Keratinocyte (primary cell): ENCODE measurements around the gene ZNF282. TPM values are rescaled to one million over a fixed set of nuclear protein-coding genes. Genes with fewer than 3 reads are reported as not detected.

Source experiments
- DNase-seq: peaks from one replicate; pipeline ENCODE4 v3.0.0-alpha.2; 2011; ENCODE audit warnings: low read depth, missing footprints, low spot score
- FAIRE-seq: peaks from 2 replicates; lab custom pipeline; 2011; peaks lifted over from hg19 to GRCh38; lab: Jason Lieb, UNC
- H2AFZ ChIP-seq: 2 replicates; pipeline ENCODE4 v1.6.0; 2012; ENCODE audit warnings: low read length, control low read depth, inconsistent platforms; ENCODE audit not compliant: control insufficient read depth
- H3K27ac ChIP-seq: 2 replicates; pipeline ENCODE4 v1.5.1; 2011; ENCODE audit warnings: low read length; ENCODE audit not compliant: control insufficient read depth, insufficient read depth
- H3K27me3 ChIP-seq: 3 replicates; pipeline ENCODE4 v1.6.0; 2011; ENCODE audit warnings: low read length; ENCODE audit not compliant: control insufficient read depth, insufficient read depth; ENCODE audit errors: extremely low read depth
- H3K36me3 ChIP-seq, 2 experiments: 2 replicates in 1 of 2; 3 replicates in 1 of 2; pipeline ENCODE4 v1.5.1; 2011; ENCODE audit warnings: low read length in 2 of 2, mild to moderate bottlenecking in 1 of 2; ENCODE audit not compliant: control insufficient read depth in 2 of 2, insufficient read depth in 2 of 2; ENCODE audit errors: extremely low read depth in 1 of 2
- H3K4me1 ChIP-seq: 3 replicates; pipeline ENCODE4 v1.5.1; 2011; ENCODE audit warnings: low read length; ENCODE audit not compliant: control insufficient read depth, insufficient read depth; ENCODE audit errors: extremely low read depth
- H3K4me2 ChIP-seq: 3 replicates; pipeline ENCODE4 v1.6.0; 2011; ENCODE audit warnings: low read depth, low read length; ENCODE audit not compliant: control insufficient read depth, insufficient read depth; ENCODE audit errors: extremely low read depth
- H3K4me3 ChIP-seq, 3 experiments: fragments of 200-600 bp in 1 of 3; sonication (generic) in 1 of 3; 2 replicates in 2 of 3; 3 replicates in 1 of 3; pipeline ENCODE4 v1.5.1; 2011 to 2016; ENCODE audit warnings: low read length in 3 of 3, mild to moderate bottlenecking in 3 of 3, control low read depth in 2 of 3, inconsistent platforms in 1 of 3, low read depth in 1 of 3, mixed read lengths in 1 of 3, mixed run types in 1 of 3, moderate library complexity in 1 of 3; ENCODE audit not compliant: control insufficient read depth in 2 of 3, insufficient read depth in 2 of 3; ENCODE audit errors: extremely low read depth in 1 of 3
- H3K79me2 ChIP-seq: 2 replicates; pipeline ENCODE4 v1.6.0; 2012; ENCODE audit warnings: low read length; ENCODE audit not compliant: control insufficient read depth, insufficient read depth
- H3K9ac ChIP-seq: 3 replicates; pipeline ENCODE4 v1.6.0; 2011; ENCODE audit warnings: low read length; ENCODE audit not compliant: control insufficient read depth, insufficient read depth; ENCODE audit errors: extremely low read depth
- H3K9me1 ChIP-seq: 3 replicates; pipeline ENCODE4 v1.6.0; 2011; ENCODE audit warnings: low read length; ENCODE audit not compliant: control insufficient read depth, insufficient read depth; ENCODE audit errors: extremely low read depth
- H3K9me3 ChIP-seq: 2 replicates; pipeline ENCODE4 v1.5.1; 2012; ENCODE audit warnings: low read depth, low read length; ENCODE audit not compliant: control insufficient read depth
- H4K20me1 ChIP-seq: 3 replicates; pipeline ENCODE4 v1.6.0; 2011; ENCODE audit warnings: low read length; ENCODE audit not compliant: control insufficient read depth, insufficient read depth; ENCODE audit errors: extremely low read depth
- CTCF ChIP-seq, 3 experiments: IDR thresholded peaks in 1 of 3; conservative IDR thresholded peaks in 1 of 3; optimal IDR thresholded peaks in 1 of 3; 2 replicates in 2 of 3; 3 replicates in 1 of 3; pipeline versions ENCODE3 to v1.5.1; 2011; ENCODE audit warnings: low read length in 3 of 3, mild to moderate bottlenecking in 3 of 3, moderate library complexity in 2 of 3, control low read depth in 1 of 3, inconsistent platforms in 1 of 3; ENCODE audit not compliant: insufficient read depth in 2 of 3; ENCODE audit errors: extremely low read depth in 1 of 3
- EZH2 ChIP-seq: IDR thresholded peaks from one replicate; pipeline ENCODE4 v1.6.1; 2012; ENCODE audit warnings: inconsistent platforms, mild to moderate bottlenecking, low read length, moderate library complexity
- dilution Hi-C: fragments of 300-500 bp; cut with MboI; formaldehyde crosslinking; loops from one replicate; pipeline ENCODE4 v1.7.0; 2020; ENCODE audit warnings: low sequenced_read_pairs; ENCODE audit not compliant: extremely low pct_ligation_motif_present
- polyA plus RNA-seq, 5 experiments: library from polyadenylated mRNA; depleted of rRNA in 3 of 5; stranded (reverse) in 3 of 5; stranded (forward) in 1 of 5; unstranded in 1 of 5; fragments of >200 nt; gene quantifications; 1 replicate in 1 of 5; 2 replicates in 3 of 5; 3 replicates in 1 of 5; pipeline versions ENCODE4 v1.2.1 to v1.2.3, GENCODE V29; 2011 to 2012; ENCODE audit warnings: missing spikeins in 2 of 5, low read depth in 1 of 5, low replicate concordance in 1 of 5

The ZNF282 gene
- polyA plus RNA-seq, 1 donor (not counting 4 experiments of a cell fraction or from before 2014, with no cell fraction given), result 13.1 TPM

- H3K27ac ChIP-seq, result no peak overlapping the region
- no peak overlapping the region for H2AFZ ChIP-seq
- TF ChIP-seq EZH2, result no peak
- no peak for TF ChIP-seq CTCF (optimal IDR thresholded peaks at IDR 0.05 in 1 of 3, IDR thresholded peaks at IDR 0.05 in 1 of 3, conservative IDR thresholded peaks at IDR 0.05 in 1 of 3; ENCODE audit: extremely low read depth in 1 of 3, insufficient read depth in 2 of 3, low read length in 3 of 3)
- no peak for DNase-seq
- peaks cover 9% of the 10 kb centered on the region for H3K79me2 ChIP-seq
- H3K4me1 ChIP-seq, result peaks cover 7% of the 10 kb centered on the region
- FAIRE-seq, result no peak
- no peaks in the 10 kb centered on the region for H3K9me1 ChIP-seq
- peaks cover 16 to 30% of the 10 kb centered on the region in 2 experiments for H3K36me3 ChIP-seq
- H4K20me1 ChIP-seq, result no peaks in the 10 kb centered on the region
- no peak overlapping the region for H3K9ac ChIP-seq
- H3K27me3 ChIP-seq, result no peaks in the 10 kb centered on the region
- no peaks in the 10 kb centered on the region for H3K9me3 ChIP-seq
- dilution Hi-C loops, result no loop called here
- H3K4me2 ChIP-seq, result no peak overlapping the region
- no peak overlapping the region for H3K4me3 ChIP-seq
Observed at GRCh38 chr7:149252378-149252777, 57.0 kb downstream of the ZNF282 start.

- Histone ChIP-seq H3K27me3 (no peaks in the 10 kb centered on the region), H2AFZ (no peak overlapping the region)
Observed at GRCh38 chr7:149253665-149254064, 58.3 kb downstream of the ZNF282 start.

More at GRCh38 chr7:149253665-149254064, 58.3 kb downstream of the ZNF282 start:
- H3K4me2 ChIP-seq, result no peak overlapping the region
- no peak overlapping the region for H3K27ac ChIP-seq
- H3K4me3 ChIP-seq, result no peak overlapping the region
- peaks cover 15% of the 10 kb centered on the region for H3K4me1 ChIP-seq
- dilution Hi-C loops, result no loop called here
- TF ChIP-seq CTCF (optimal IDR thresholded peaks at IDR 0.05 in 1 of 3, IDR thresholded peaks at IDR 0.05 in 1 of 3, conservative IDR thresholded peaks at IDR 0.05 in 1 of 3; ENCODE audit: extremely low read depth in 1 of 3, insufficient read depth in 2 of 3, low read length in 3 of 3), result no peak
- TF ChIP-seq EZH2, result no peak
- H3K9ac ChIP-seq, result no peak overlapping the region
- no peak for DNase-seq
- H3K79me2 ChIP-seq, result peaks cover 2% of the 10 kb centered on the region
- no peak for FAIRE-seq
- H3K9me3 ChIP-seq, result no peaks in the 10 kb centered on the region
- peaks cover 16 to 30% of the 10 kb centered on the region in 2 experiments for H3K36me3 ChIP-seq
- H3K9me1 ChIP-seq, result no peaks in the 10 kb centered on the region
- no peaks in the 10 kb centered on the region for H4K20me1 ChIP-seq
